HepG2 (cell line): ENCODE results near the gene ASGR1. TPM values are rescaled to one million over a fixed set of nuclear protein-coding genes. Genes with fewer than 3 reads are reported as not detected.

Source experiments
- ATAC-seq: fragments of 200-7000 bp; cut with Tn5 transposase; 3 replicates; pipeline ENCODE4 v1.9.1; 2020; ENCODE audit warnings: mild to moderate bottlenecking, moderate library complexity
- BruUV-seq: library from RNA; stranded (reverse); fragments of 400-500 nt; replicated peaks from 2 replicates; lab custom pipeline; 2021; lab: Mats Ljungman, UMichigan
- CTCF ChIA-PET: fragments of 300-600 bp; formaldehyde crosslinking; extraction: SDS; loops from one replicate; lab custom pipeline; 2021; ENCODE audit warnings: low total read pairs, inconsistent platforms, low intra/inter-chr PET ratio; lab: Yijun Ruan, JAX
- POLR2A ChIA-PET: fragments of 350-600 bp; sonication (Branson Sonifier 250); formaldehyde crosslinking; loops from one replicate; lab custom pipeline; 2020; ENCODE audit warnings: antibody characterized with exemption, inconsistent platforms; lab: Yijun Ruan, JAX
- DNase-seq: peaks from one replicate; pipeline ENCODE4 v3.0.0-alpha.2; 2015; ENCODE audit warnings: low spot score
- FAIRE-seq: peaks from 3 replicates; lab custom pipeline; 2011; peaks lifted over from hg19 to GRCh38; lab: Jason Lieb, UNC
- H2AFZ ChIP-seq: one replicate; pipeline ENCODE4 v1.6.1; 2011; ENCODE audit warnings: low read length, inconsistent platforms
- H3K27ac ChIP-seq: fragments of 300-600 bp; 3 replicates; pipeline ENCODE4 v1.8.0; 2011; ENCODE audit warnings: mixed run types, mild to moderate bottlenecking, mixed read lengths, low read length, inconsistent platforms; ENCODE audit not compliant: insufficient read depth; ENCODE audit errors: extremely low read length
- H3K27me3 ChIP-seq, 2 experiments: fragments of 200-600 bp in 1 of 2; 2 replicates in 1 of 2; 3 replicates in 1 of 2; pipeline versions ENCODE4 v1.6.0 to v1.8.0; 2011; ENCODE audit warnings: low read length in 2 of 2, mild to moderate bottlenecking in 2 of 2, moderate library complexity in 2 of 2, inconsistent platforms in 1 of 2; ENCODE audit not compliant: insufficient read depth in 2 of 2, control insufficient read depth in 1 of 2
- H3K36me3 ChIP-seq, 2 experiments: fragments of 200-600 bp in 1 of 2; replicated peaks in 1 of 2; 2 replicates in 1 of 2; 3 replicates in 1 of 2; pipeline versions ENCODE4 v1.5.1 to v1.8.0; 2011; ENCODE audit warnings: low read length in 2 of 2, inconsistent platforms in 1 of 2; ENCODE audit not compliant: insufficient read depth in 2 of 2, control insufficient read depth in 1 of 2
- H3K4me1 ChIP-seq: 2 replicates; pipeline ENCODE4 v1.5.1; 2012; ENCODE audit warnings: low read length, inconsistent platforms; ENCODE audit not compliant: insufficient read depth
- H3K4me2 ChIP-seq: 2 replicates; pipeline ENCODE4 v1.6.0; 2011; ENCODE audit warnings: low read depth, low read length, inconsistent platforms
- H3K4me3 ChIP-seq, 3 experiments: fragments of 200-600 bp in 1 of 3; sonication (generic), shearing (Covaris generic) in 1 of 3; replicated peaks in 1 of 3; 2 replicates each; pipeline ENCODE4 v1.5.1; 2011 to 2016; ENCODE audit warnings: low read length in 3 of 3, inconsistent platforms in 2 of 3, low read depth in 2 of 3, mild to moderate bottlenecking in 2 of 3, control low read depth in 1 of 3, mixed read lengths in 1 of 3; ENCODE audit not compliant: insufficient read depth in 1 of 3
- H3K79me2 ChIP-seq: one replicate; pipeline ENCODE4 v1.6.1; 2011; ENCODE audit warnings: low read length, inconsistent platforms; ENCODE audit not compliant: insufficient read depth
- H3K9ac ChIP-seq: 2 replicates; pipeline ENCODE4 v1.6.0; 2011; ENCODE audit warnings: mild to moderate bottlenecking, low read depth, low read length, inconsistent platforms; ENCODE audit not compliant: insufficient read depth
- H3K9me3 ChIP-seq: 2 replicates; pipeline ENCODE4 v1.5.1; 2012; ENCODE audit warnings: mild to moderate bottlenecking, low read length
- H4K20me1 ChIP-seq: 2 replicates; pipeline ENCODE4 v1.6.0; 2011; ENCODE audit warnings: inconsistent platforms, mild to moderate bottlenecking, low read length, moderate library complexity; ENCODE audit not compliant: insufficient read depth
- CHD4 ChIP-seq: fragments of 200-600 bp; sonication (generic); IDR thresholded peaks from 2 replicates; pipeline ENCODE4 v1.7.0; 2017; ENCODE audit warnings: mild to moderate bottlenecking, low read length, borderline replicate concordance
- GFI1 ChIP-seq: sonication (generic); formaldehyde crosslinking; IDR thresholded peaks from 2 replicates; pipeline ENCODE4 v1.5.0; 2020; ENCODE audit warnings: missing genetic modification reagents, mild to moderate bottlenecking, borderline replicate concordance
- GRHL1 ChIP-seq: sonication (generic); formaldehyde crosslinking; conservative IDR thresholded peaks from 2 replicates; pipeline ENCODE4 v1.8.0; 2022; ENCODE audit warnings: missing genetic modification reagents
- JUN ChIP-seq: sonication (generic); formaldehyde crosslinking; IDR thresholded peaks from 2 replicates; pipeline ENCODE4 v1.4.0; 2020; ENCODE audit warnings: mild to moderate bottlenecking, missing genetic modification reagents
- KLF9 ChIP-seq: IDR thresholded peaks from 2 replicates; pipeline ENCODE4 v1.6.1; 2016; ENCODE audit warnings: low read depth
- U2AF2 ChIP-seq: fragments of 200-400 bp; formaldehyde crosslinking; IDR thresholded peaks from 2 replicates; pipeline ENCODE4 v1.6.1; 2017; ENCODE audit warnings: low read depth, mild to moderate bottlenecking, low read length
- ZBTB20 ChIP-seq: sonication (generic); formaldehyde crosslinking; IDR thresholded peaks from 2 replicates; pipeline ENCODE4 v1.8.1; 2023; ENCODE audit warnings: missing genetic modification reagents, low read depth, mild to moderate bottlenecking, borderline replicate concordance
- ZBTB4 ChIP-seq: sonication (generic); formaldehyde crosslinking; IDR thresholded peaks from 2 replicates; pipeline ENCODE4 v1.4.0; 2020; ENCODE audit warnings: missing genetic modification reagents, mild to moderate bottlenecking, borderline replicate concordance
- ZFP37 ChIP-seq: sonication (generic); formaldehyde crosslinking; IDR thresholded peaks from 2 replicates; pipeline ENCODE4 v1.4.0; 2020; ENCODE audit warnings: missing genetic modification reagents, borderline replicate concordance
- ZNF33B ChIP-seq: sonication (generic); formaldehyde crosslinking; IDR thresholded peaks from 2 replicates; pipeline ENCODE4 v1.5.1; 2020; ENCODE audit warnings: mild to moderate bottlenecking, missing genetic modification reagents
- ZNF460 ChIP-seq: sonication (generic); formaldehyde crosslinking; IDR thresholded peaks from 2 replicates; pipeline ENCODE4 v1.5.1; 2020; ENCODE audit warnings: missing genetic modification reagents, mild to moderate bottlenecking, borderline replicate concordance
- ZNF510 ChIP-seq: sonication (generic); formaldehyde crosslinking; IDR thresholded peaks from 2 replicates; pipeline ENCODE4 v1.4.0; 2020; ENCODE audit warnings: low read depth, mild to moderate bottlenecking, missing genetic modification reagents
- ZNF768 ChIP-seq: sonication (generic); formaldehyde crosslinking; IDR thresholded peaks from 2 replicates; pipeline ENCODE4 v1.4.0; 2020; ENCODE audit warnings: missing genetic modification reagents
- ZNF773 ChIP-seq: sonication (generic); formaldehyde crosslinking; IDR thresholded peaks from 2 replicates; pipeline ENCODE4 v1.4.0; 2020; ENCODE audit warnings: missing genetic modification reagents, borderline replicate concordance
- WGBS: methylation state at CpG from one replicate; pipeline ENCODE4 v1.1.6; 2017; ENCODE audit warnings: low lambda C conversion rate; 5-methylcytosine and 5-hydroxymethylcytosine counted together
- in situ Hi-C: cut with HindIII; loops from 2 replicates; pipeline ENCODE4 v1.10.0; 2017; ENCODE audit warnings: low pct_unique_long_range_greater_than_20kb; ENCODE audit not compliant: extremely low pct_ligation_motif_present
- intact Hi-C: fragments of 100-400 bp; cut with micrococcal nuclease; formaldehyde crosslinking; loops from one replicate; pipeline ENCODE4 v1.10.0; 2022; ENCODE audit not compliant: unreplicated experiment
- polyA plus RNA-seq, 8 experiments: library from polyadenylated mRNA; depleted of rRNA in 3 of 8; stranded (reverse) in 7 of 8; unstranded in 1 of 8; fragments of >200 nt; fragmentation: Illumina TruSeq in 4 of 8; extraction: Trizol in 4 of 8; gene quantifications; 2 replicates each; pipeline versions ENCODE4 v1.2.1 to v1.2.3, GENCODE V29; 2011 to 2016; ENCODE audit warnings: low read depth in 4 of 8, missing spikeins in 1 of 8, mixed read lengths in 1 of 8; ENCODE audit not compliant: insufficient read depth in 1 of 8
- total RNA-seq, 5 experiments: library from RNA; depleted of rRNA; stranded (reverse); fragments of >200 nt; fragmentation: Illumina TruSeq; extraction: Trizol; gene quantifications; 2 replicates each; pipeline ENCODE4 v1.2.3, GENCODE V29; 2016; ENCODE audit warnings: low read depth in 1 of 5

Gene ASGR1
- total and polyA plus RNA-seq, 2 of the 13 experiments (the other 11 are each of a cell fraction or from before 2014, with no cell fraction given): 353 to 796 TPM

- CTCF ChIA-PET: no interaction called here
Observed at GRCh38 chr17:7207120-7208001, 28.2 kb upstream of the ASGR1 start.

More at GRCh38 chr17:7207120-7208001, 28.2 kb upstream of the ASGR1 start:
- H3K4me1 ChIP-seq: no peaks in the 10 kb centered on the region
- no peaks in the 10 kb centered on the region for H3K9me3 ChIP-seq
- H3K36me3 ChIP-seq: no peaks in the 10 kb centered on the region
- ATAC-seq (no peak), DNase-seq (no peak), FAIRE-seq (no peak)
- H3K4me2 ChIP-seq: no peak overlapping the region
- TF ChIP-seq U2AF2 (no peak), ZNF33B (no peak), GFI1 (no peak), ZBTB20 (no peak), ZNF510 (no peak), KLF9 (no peak), GRHL1 (CRISPR knock-in tag) (no peak), ZFP37 (CRISPR knock-in tag) (no peak), ZNF460 (CRISPR knock-in tag) (no peak), ZNF768 (no peak), ZBTB4 (CRISPR knock-in tag) (no peak), ZNF773 (CRISPR knock-in tag) (no peak), JUN (CRISPR knock-in tag) (no peak), CHD4 (no peak)
- BruUV-seq: no TSS peak
- no peaks in the 10 kb centered on the region for H3K79me2 ChIP-seq
- H4K20me1 ChIP-seq: no peaks in the 10 kb centered on the region
- no peak overlapping the region for H3K27ac ChIP-seq
- H2AFZ ChIP-seq: no peak overlapping the region
- 70% methylated on average over 23 of the region's 24 CpGs for WGBS
- intact Hi-C loops (no loop called here), in situ Hi-C loops (no loop called here)
- peaks cover 0 to 9% of the 10 kb centered on the region in 2 experiments; a peak in 2 of 5 replicates for H3K27me3 ChIP-seq
- POLR2A ChIA-PET: no interaction called here
- H3K9ac ChIP-seq: no peak overlapping the region
- H3K4me3 ChIP-seq: no peak overlapping the region
